ENCODE measurements around the gene GGA2.
A peak's percentile ranks its signal among the peaks of the same experiment; 100 is the strongest.

GGA2 gene

DNA sequence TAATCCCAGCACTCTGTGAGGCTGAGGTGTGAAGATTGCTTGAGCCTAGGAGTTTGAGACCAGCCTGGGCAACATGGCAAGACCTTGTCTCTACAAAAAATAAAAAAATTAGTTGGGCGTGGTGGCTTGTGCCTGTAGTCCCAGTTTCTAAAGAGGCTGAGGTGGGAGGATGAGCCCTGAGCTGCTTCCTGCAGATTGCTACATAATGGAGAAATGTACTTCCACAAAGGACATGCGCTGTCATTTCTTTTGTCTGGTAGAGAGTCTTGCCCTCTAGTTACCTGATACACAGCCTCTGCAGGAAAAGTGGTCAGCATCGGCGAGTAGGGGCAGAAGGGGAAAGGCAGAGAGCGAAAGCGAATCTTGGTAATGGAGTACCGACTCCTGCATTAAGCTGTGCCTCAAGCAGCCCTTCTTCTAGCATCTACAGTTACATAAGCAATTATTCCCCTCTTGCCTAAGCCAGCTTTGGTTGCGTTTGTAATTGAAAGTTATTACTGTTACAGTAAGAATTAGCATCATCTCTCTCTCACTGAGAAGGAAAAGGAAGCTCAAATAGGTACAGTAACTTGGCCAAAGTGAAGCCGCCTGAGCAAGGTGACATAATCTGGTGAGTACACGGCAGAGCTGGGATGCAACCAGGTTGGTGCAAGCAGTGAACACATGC is 18.5 kb upstream of the GGA2 start:
- no peaks in the 10 kb centered on the region for H3K4me1 Mint-ChIP-seq
- no peak overlapping the region for H3K4me3 Mint-ChIP-seq
- H3K27ac Mint-ChIP-seq, result peak overlapping the region; percentile 93 to 95 (median 94)
- H3K36me3 Mint-ChIP-seq (ENCODE audit: low read depth), result peaks cover 40% of the 10 kb centered on the region
- H3K9me3 Mint-ChIP-seq, result no peaks in the 10 kb centered on the region
- TF ChIP-seq, protein P1, sequence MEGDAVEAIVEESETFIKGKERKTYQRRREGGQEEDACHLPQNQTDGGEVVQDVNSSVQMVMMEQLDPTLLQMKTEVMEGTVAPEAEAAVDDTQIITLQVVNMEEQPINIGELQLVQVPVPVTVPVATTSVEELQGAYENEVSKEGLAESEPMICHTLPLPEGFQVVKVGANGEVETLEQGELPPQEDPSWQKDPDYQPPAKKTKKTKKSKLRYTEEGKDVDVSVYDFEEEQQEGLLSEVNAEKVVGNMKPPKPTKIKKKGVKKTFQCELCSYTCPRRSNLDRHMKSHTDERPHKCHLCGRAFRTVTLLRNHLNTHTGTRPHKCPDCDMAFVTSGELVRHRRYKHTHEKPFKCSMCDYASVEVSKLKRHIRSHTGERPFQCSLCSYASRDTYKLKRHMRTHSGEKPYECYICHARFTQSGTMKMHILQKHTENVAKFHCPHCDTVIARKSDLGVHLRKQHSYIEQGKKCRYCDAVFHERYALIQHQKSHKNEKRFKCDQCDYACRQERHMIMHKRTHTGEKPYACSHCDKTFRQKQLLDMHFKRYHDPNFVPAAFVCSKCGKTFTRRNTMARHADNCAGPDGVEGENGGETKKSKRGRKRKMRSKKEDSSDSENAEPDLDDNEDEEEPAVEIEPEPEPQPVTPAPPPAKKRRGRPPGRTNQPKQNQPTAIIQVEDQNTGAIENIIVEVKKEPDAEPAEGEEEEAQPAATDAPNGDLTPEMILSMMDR (IDR thresholded peaks at IDR 0.05; ENCODE audit: unreplicated experiment in 3 of 3), result no peak
- H3K27me3 Mint-ChIP-seq (ENCODE audit: low read depth), result no peaks in the 10 kb centered on the region

DNA sequence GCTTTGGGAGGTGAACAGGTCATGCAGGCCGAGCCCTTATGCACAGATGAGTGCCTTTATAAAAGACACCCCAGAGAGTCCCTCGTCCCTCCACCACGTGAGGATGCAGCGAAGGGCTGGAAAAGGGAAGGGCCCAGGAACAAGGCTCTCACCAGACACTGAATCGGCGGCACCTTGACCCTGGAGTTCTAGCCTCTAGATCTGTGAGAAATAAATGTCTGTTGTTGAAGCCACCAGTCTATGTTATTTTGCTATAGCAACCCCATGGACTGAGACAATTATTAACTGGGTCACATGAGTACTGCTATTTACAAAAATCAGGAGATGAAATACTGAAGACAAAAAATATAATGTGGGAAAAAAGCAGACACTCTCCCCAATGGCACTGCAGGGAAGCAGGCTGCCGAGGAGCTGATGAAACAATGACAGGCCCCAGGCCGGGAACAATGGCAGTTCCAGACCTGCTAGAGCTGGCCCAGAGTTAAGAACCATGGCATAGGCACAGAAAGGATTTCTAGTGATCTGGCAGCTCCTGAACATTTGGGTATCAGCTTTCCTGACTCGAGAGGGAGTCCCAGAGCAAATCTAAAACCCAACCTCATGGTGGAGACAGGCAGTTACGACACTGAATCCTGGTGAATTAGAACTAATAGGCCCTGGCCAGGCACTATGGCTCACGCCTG is 17.8 kb upstream of the GGA2 start:
- Mint-ChIP-seq H3K9me3 (no peaks in the 10 kb centered on the region), H3K4me1 (no peaks in the 10 kb centered on the region), H3K4me3 (no peak overlapping the region), H3K36me3 (ENCODE audit: low read depth) (peaks cover 41% of the 10 kb centered on the region), H3K27ac (peak overlapping the region; percentile 93 to 95 (median 94)), H3K27me3 (ENCODE audit: low read depth) (no peaks in the 10 kb centered on the region)
- TF ChIP-seq, protein P1 (IDR thresholded peaks at IDR 0.05; ENCODE audit: unreplicated experiment in 3 of 3), result no peak

DNA sequence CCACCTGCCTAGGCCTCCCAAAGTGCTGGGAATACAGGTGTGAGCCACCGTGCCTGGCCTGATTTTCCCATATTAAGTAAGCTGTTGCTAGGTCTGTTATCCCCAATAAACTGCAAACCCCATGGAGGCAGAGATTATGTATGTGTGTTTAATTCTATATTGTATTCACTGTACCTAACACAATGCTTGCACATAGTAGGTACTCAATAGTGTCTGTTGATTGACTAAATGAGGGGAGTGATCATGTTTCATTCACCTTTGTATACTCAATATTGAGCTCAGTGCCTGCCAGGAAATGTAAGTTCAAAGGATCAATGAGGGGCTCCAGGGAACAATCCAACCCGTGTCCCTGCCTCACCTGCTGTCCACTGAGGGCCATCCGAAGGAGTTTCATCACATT is 14.6 kb upstream of the GGA2 start:
- no peaks in the 10 kb centered on the region for H3K4me1 Mint-ChIP-seq
- peaks cover 54% of the 10 kb centered on the region for H3K36me3 Mint-ChIP-seq (ENCODE audit: low read depth)
- no peak overlapping the region for H3K4me3 Mint-ChIP-seq
- no peaks in the 10 kb centered on the region for H3K27me3 Mint-ChIP-seq (ENCODE audit: low read depth)
- H3K9me3 Mint-ChIP-seq, result no peaks in the 10 kb centered on the region
- TF ChIP-seq, protein P1 (IDR thresholded peaks at IDR 0.05; ENCODE audit: unreplicated experiment in 3 of 3), result no peak
- no peak overlapping the region for H3K27ac Mint-ChIP-seq

DNA sequence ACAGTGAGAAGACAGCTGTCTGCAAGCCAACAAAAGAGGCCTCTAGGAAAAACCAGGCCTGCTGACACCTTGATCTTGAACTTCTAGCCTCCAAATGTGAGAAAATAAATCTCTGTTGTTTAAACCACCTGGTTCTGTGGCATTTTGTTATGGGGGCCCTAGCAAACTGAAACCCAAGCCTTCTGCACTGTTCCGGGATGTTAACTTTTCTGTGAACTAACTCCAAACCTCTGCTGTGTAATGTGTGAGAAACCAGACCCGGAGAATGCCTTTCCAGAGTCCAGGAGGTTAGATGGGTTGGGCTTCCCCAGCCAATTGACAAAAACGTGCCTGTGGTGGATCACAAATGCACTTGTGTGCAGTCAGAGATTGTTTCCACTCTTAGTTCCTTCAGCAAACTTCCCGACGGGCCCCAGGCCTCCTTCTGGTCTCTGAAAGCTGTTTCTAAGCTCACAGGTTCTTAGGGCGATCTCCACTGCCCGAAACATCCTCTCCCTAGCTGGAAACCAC is 13.6 kb upstream of the GGA2 start:
- H3K4me3 Mint-ChIP-seq, result no peak overlapping the region
- no peaks in the 10 kb centered on the region for H3K4me1 Mint-ChIP-seq
- no peaks in the 10 kb centered on the region for H3K9me3 Mint-ChIP-seq
- H3K27ac Mint-ChIP-seq, result peak overlapping the region in 1 of 3 experiments; percentile 49
- H3K27me3 Mint-ChIP-seq (ENCODE audit: low read depth), result no peaks in the 10 kb centered on the region
- TF ChIP-seq, protein P1 (IDR thresholded peaks at IDR 0.05; ENCODE audit: unreplicated experiment in 3 of 3), result no peak
- H3K36me3 Mint-ChIP-seq (ENCODE audit: low read depth), result peaks cover 61% of the 10 kb centered on the region

DNA sequence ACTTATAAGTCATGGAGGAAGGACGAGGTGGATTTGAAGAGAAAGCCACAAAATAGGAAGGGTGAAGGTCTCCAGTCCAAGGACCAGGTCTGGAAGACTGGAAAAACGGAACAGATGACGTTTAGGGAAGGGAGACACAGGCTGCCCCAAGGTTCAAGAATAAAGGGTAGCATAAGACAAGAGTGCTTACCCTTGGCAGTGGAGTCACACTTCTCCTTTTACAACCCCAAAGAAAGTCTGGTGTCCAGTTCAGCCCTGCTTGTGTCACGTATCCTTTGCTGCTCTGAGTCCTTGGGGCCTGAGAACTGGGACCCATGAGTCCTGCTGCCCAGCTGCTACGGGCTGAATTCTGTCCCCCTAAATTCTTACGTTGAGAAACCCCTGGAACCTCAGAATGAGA is 13.0 kb upstream of the GGA2 start:
- H3K27ac Mint-ChIP-seq, result no peak overlapping the region

More for the DNA sequence above, 13.0 kb upstream of the GGA2 start:
- H3K9me3 Mint-ChIP-seq, result no peaks in the 10 kb centered on the region
- no peak overlapping the region for H3K4me3 Mint-ChIP-seq
- peaks cover 3% of the 10 kb centered on the region for H3K4me1 Mint-ChIP-seq
- no peaks in the 10 kb centered on the region for H3K27me3 Mint-ChIP-seq (ENCODE audit: low read depth)
- H3K36me3 Mint-ChIP-seq (ENCODE audit: low read depth), result peaks cover 65% of the 10 kb centered on the region
- TF ChIP-seq, protein P1 (IDR thresholded peaks at IDR 0.05; ENCODE audit: unreplicated experiment in 3 of 3), result no peak

All from nephron (organoid).